ENCODE measurements around the gene SLC26A4. TPM values are rescaled to one million over a fixed set of nuclear protein-coding genes. Genes with fewer than 3 reads are reported as not detected.
A peak's percentile ranks its signal among the peaks of the same experiment; 100 is the strongest.

SLC26A4 gene
- total and polyA plus RNA-seq, 9 of the 15 experiments (the other 6 are each of a cell fraction or from before 2014, with no cell fraction given) = 0.09 to 1.2 (median 0.33) TPM

- H3K79me2 ChIP-seq (ENCODE audit: control insufficient read depth, insufficient read depth, low read length) = no peaks in the 10 kb centered on the region
- no peaks in the 10 kb centered on the region for H3K9me3 ChIP-seq (replicated peaks; ENCODE audit: control insufficient read depth, insufficient read depth, low read depth, low read length)
- no peak overlapping the region for H3K9ac ChIP-seq (ENCODE audit: insufficient read depth in 1 of 2, low read depth in 2 of 2, low read length in 2 of 2)
- H3K4me1 ChIP-seq (replicated peaks in 1 of 2; ENCODE audit: control insufficient read depth in 2 of 2, insufficient read depth in 2 of 2, low read length in 2 of 2) = no peaks in the 10 kb centered on the region; a peak in 1 of 5 replicates
- ATAC-seq (peak; percentile 43; the same call in 2 of the 3 replicates), DNase-seq (ENCODE audit: extremely low read depth in 1 of 4, low spot score in 3 of 4) (no peak), FAIRE-seq (no peak)
- 0% methylated on average over 4 of the region's 4 CpGs for WGBS (ENCODE audit: insufficient coverage, low coverage, missing lambda C conversion rate)
- H4K20me1 ChIP-seq (replicated peaks; ENCODE audit: control insufficient read depth, insufficient read depth, low read length) = no peaks in the 10 kb centered on the region
- H3K36me3 ChIP-seq (ENCODE audit: control insufficient read depth, insufficient read depth, low read length) = no peaks in the 10 kb centered on the region
- in situ Hi-C loops (cut with MboI) = no loop called here
- no peak overlapping the region for H3K27ac ChIP-seq (ENCODE audit: extremely low read depth, low read depth, low read length)
- intact Hi-C loops (cut with micrococcal nuclease) = no loop called here
- no peak overlapping the region for H3K4me2 ChIP-seq (ENCODE audit: insufficient read depth, low read length)
- TF ChIP-seq RBFOX2 (IDR thresholded peaks at IDR 0.05; ENCODE audit: low read depth, low read length) = no peak
- TF ChIP-seq FOXK1 (CRISPR knock-in tag; IDR thresholded peaks at IDR 0.05; ENCODE audit: borderline replicate concordance) = no peak
- TF ChIP-seq HCFC1 (IDR thresholded peaks at IDR 0.05; ENCODE audit: low read depth, low read length) = no peak
- TF ChIP-seq GATA2 (CRISPR knock-in tag; IDR thresholded peaks at IDR 0.05) = no peak
- no peak for TF ChIP-seq STAG1 (CRISPR knock-in tag; IDR thresholded peaks at IDR 0.05; ENCODE audit: borderline replicate concordance)
- TF ChIP-seq ZNF695 (CRISPR knock-in tag; IDR thresholded peaks at IDR 0.05) = no peak
- peaks cover 3 to 7% of the 10 kb centered on the region in 2 experiments; a peak in 3 of 5 replicates for H3K27me3 ChIP-seq (ENCODE audit: control insufficient read depth in 2 of 2, insufficient read depth in 2 of 2, low read length in 2 of 2)
- H3K9me1 ChIP-seq (ENCODE audit: control insufficient read depth, insufficient read depth, low read length) = no peaks in the 10 kb centered on the region
- H2AFZ ChIP-seq (ENCODE audit: low read depth, low read length) = no peak overlapping the region; the same call in 1 of the 2 replicates
- no TSS peak for BruUV-seq (replicated peaks)
- no peak overlapping the region for H3K4me3 ChIP-seq
- ChIA-PET CTCF (ENCODE audit: low intra/inter-chr PET ratio) (no interaction called here), POLR2A (interaction anchor here (1.3 kb wide), 1 partner anchor 28 kb away, joined by 3 read pairs; no protein-coding TSS in a partner anchor)
Measured at GRCh38 chr7:107668296-107668695, 7.7 kb downstream of the SLC26A4 start.

- in situ Hi-C loops (cut with MboI) (no loop called here), intact Hi-C loops (cut with micrococcal nuclease) (no loop called here)
- no peak overlapping the region for H3K4me2 ChIP-seq (ENCODE audit: insufficient read depth, low read length)
- H3K4me1 ChIP-seq (replicated peaks in 1 of 2; ENCODE audit: control insufficient read depth in 2 of 2, insufficient read depth in 2 of 2, low read length in 2 of 2) = no peaks in the 10 kb centered on the region; a peak in 1 of 5 replicates
- H3K27ac ChIP-seq (ENCODE audit: extremely low read depth, low read depth, low read length) = no peak overlapping the region
- no peaks in the 10 kb centered on the region for H4K20me1 ChIP-seq (replicated peaks; ENCODE audit: control insufficient read depth, insufficient read depth, low read length)
- no peak overlapping the region for H3K9ac ChIP-seq (ENCODE audit: insufficient read depth in 1 of 2, low read depth in 2 of 2, low read length in 2 of 2)
- ChIA-PET POLR2A (no interaction called here), CTCF (ENCODE audit: low intra/inter-chr PET ratio) (no interaction called here)
- no peak overlapping the region for H3K4me3 ChIP-seq
- no peaks in the 10 kb centered on the region for H3K36me3 ChIP-seq (ENCODE audit: control insufficient read depth, insufficient read depth, low read length)
- H3K79me2 ChIP-seq (ENCODE audit: control insufficient read depth, insufficient read depth, low read length) = no peaks in the 10 kb centered on the region
- peaks cover 7% of the 10 kb centered on the region in 2 experiments; a peak in 4 of 5 replicates for H3K27me3 ChIP-seq (ENCODE audit: control insufficient read depth in 2 of 2, insufficient read depth in 2 of 2, low read length in 2 of 2)
- FAIRE-seq = no peak
- no peaks in the 10 kb centered on the region for H3K9me1 ChIP-seq (ENCODE audit: control insufficient read depth, insufficient read depth, low read length)
- BruUV-seq (replicated peaks) = no TSS peak
- H2AFZ ChIP-seq (ENCODE audit: low read depth, low read length) = no peak overlapping the region
- DNase-seq (ENCODE audit: extremely low read depth in 1 of 4, low spot score in 3 of 4) = no peak
- no peaks in the 10 kb centered on the region for H3K9me3 ChIP-seq (replicated peaks; ENCODE audit: control insufficient read depth, insufficient read depth, low read depth, low read length)
- no peak for ATAC-seq
- WGBS (ENCODE audit: insufficient coverage, low coverage, missing lambda C conversion rate) = 13% methylated on average over 3 of the region's 3 CpGs
- peak; percentile 73 for TF ChIP-seq ZBTB40 (IDR thresholded peaks at IDR 0.05)
- TF ChIP-seq ZBTB40 (CRISPR knock-in tag; IDR thresholded peaks at IDR 0.05) = no peak
Measured at GRCh38 chr7:107672183-107672582, 11.6 kb downstream of the SLC26A4 start.
